GM19438 (cell line): ENCODE measurements around the gene SMC3.
"Not testable (repeated sequence)": the region's sequence is repeated elsewhere in the genome, so short reads cannot be mapped to it uniquely, and the experiment has no call there.

Experiments used
- ATAC-seq: cut with Tn5 transposase; IDR thresholded peaks from one replicate; pipeline ENCODE4 v1.9.1; 2021; ENCODE audit warnings: low read depth; ENCODE audit not compliant: unreplicated experiment

SMC3 gene

GRCh38 chr10:110567201-110568054, at the start of gene SMC3:
SMC3 (plus strand) TSS chr10:110567695; CDS start chr10:110567817, 122 bp downstream.
- ATAC-seq = peak; percentile 88

- no peak for ATAC-seq
Observed at GRCh38 chr10:110522365-110522988, 45.0 kb upstream of the SMC3 start.

DNA sequence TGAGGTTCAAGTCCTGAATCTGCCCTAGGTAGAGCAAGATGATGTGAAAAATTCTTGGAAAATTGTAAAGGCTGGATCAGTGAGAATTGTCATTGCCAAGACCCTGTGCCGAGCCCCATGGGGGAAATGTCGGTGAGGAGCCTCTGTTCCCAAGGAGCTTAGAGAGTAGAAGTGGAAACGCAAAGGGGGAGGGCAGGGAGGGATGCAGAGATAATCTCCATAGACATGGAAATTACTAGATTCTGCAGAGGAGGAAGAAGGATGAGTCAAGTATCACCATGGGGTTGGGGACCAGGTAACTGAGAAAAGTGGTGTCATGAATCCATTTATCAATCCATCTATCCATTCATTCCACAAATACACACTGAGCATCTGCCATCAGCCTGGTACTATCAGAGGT, 43.8 kb upstream of the SMC3 start:
- ATAC-seq = no peak

DNA sequence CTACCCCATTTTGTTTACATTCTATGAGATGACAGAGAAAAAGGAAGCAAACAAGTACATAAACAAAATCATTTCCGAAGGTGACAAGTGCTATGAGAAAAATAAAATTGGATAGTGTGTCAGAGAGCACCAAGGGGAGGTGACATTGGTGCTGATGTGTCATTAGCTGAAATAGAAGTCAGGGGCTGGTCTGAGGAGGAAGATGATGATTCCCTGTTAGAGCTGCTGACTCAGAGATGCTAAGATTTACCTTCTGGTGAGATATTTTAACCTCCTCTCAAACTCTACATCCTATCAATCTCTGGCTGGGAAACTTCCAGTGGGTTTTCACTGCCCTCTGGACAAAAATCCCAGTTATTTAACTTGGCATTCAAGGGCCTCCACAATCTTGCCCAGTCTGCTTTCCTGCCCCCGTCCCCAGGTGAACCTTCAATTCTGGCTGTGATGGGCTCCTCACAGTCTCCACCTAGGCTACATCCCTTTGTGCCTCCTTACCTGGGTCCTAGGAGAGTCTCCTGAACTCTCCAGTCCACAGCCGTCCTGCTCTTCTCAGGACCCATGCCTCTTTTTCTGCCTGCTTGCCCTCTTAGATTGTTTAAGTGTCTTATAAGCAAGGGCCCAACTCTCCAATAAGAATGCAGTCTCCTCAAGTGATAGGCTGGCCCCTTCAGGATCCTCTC, 43.2 kb upstream of the SMC3 start:
- ATAC-seq = no peak

DNA sequence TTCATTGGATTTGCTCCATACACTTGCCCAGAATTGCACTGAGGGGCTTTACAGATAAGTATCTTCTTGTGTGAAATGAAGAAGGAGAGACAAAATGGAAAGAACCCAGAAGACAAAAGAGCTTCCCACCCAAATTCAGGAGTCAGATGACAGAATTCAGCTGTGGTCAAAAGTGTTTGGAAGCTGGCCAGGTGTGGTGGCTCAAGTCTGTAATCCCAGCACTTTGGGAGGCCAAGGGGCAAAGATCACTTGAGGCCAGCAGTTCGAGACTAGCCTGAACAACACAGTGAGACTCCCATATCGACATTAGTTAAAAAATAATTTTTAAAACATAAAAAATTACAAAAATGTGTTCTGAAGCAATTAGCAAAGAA, 42.6 kb upstream of the SMC3 start:
- ATAC-seq = no peak

DNA sequence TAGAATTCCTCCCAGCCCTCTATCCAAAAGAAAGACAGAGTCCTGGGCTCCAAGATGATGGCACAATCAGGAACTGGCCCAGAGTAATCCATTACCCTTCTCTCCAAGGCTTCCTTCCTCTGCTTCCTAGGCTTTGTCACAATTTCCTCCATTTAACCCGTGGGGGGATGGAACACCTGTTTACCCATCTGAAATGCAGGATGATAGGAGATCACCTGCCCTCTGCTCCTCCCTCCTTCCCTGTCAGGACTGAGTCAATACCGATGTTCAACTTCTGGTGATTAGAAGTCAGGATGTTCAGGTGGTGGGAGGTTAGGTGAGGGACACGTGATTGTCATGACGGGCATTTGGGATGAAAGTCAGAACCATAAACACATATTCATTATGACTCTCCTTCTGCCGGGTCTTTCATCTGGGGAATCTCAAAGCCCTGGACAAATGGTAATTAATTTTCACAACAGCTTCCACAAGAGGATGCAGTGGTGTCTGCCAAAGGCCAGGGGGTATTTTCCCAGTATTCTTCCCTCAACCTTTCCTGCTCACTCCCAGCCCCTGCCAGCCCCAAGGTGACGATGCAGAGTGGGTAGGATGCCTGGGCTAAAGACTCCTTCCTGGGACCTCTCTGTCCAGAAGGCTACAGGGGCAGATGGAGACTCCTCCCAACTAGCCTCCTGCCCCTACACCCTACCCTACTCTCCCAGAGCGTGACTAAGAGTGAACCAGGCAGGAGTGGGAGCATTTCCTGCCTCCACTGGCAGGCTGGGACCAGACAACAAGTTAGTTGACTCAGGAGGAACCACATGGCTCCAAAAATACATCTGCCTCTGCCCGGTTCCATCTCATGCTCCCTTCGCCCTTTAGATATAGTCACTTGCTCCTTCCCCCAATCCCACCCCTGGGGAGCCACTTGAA, 41.9 kb upstream of the SMC3 start:
- ATAC-seq = no peak

- ATAC-seq = no peak
Observed at GRCh38 chr10:110527731-110528171, 39.7 kb upstream of the SMC3 start.

GRCh38 chr10:110528224-110528996, 39.1 kb upstream of the SMC3 start:
- ATAC-seq = peak; percentile 15

GRCh38 chr10:110528997-110529524, 38.4 kb upstream of the SMC3 start:
- ATAC-seq = peak; percentile 75

DNA sequence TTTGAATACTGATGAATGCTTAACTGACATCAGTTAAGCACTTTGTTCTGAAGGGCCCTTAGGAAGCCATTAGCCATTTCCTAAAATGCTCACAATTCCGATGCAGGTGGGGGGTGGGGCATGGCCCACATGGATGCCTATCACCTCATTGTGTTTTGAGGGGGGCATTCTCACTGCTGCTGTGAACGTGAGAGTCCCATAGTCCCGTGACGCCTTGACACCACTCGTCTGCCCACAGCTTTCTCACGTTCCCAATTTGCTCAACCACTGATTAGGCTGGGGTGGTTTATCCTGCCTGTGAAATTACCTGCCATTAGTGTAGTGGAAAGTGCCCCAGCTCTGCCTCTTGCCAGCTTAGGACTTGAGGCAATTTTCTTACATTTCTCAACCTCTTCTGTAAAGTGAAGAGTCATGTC, 37.9 kb upstream of the SMC3 start:
- ATAC-seq = no peak

GRCh38 chr10:110530131-110530831, 37.2 kb upstream of the SMC3 start:
- no peak for ATAC-seq

GRCh38 chr10:110531687-110532086, 35.8 kb upstream of the SMC3 start:
- ATAC-seq = no peak

DNA sequence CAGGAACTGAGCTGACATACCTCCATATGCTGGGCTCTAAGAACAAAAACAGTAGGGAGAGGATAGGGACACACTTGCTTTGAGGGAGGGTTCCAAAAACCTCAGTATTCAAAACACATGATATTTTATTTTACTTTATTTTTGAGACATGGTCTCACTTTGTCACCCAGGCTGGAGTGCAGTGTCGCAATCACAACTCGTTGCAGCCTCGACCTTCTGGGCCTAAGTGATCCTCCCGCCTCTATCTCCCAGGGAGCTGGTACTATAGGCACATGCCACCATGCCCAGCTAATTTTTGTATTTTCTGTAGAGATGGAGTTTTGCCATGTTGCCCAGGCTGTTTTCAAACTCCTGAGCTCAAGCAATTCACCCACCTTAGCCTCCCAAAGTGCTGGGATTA, 34.9 kb upstream of the SMC3 start:
- not testable (repeated sequence) for ATAC-seq

- ATAC-seq = no peak
Observed at GRCh38 chr10:110533149-110533548, 34.3 kb upstream of the SMC3 start.

GRCh38 chr10:110534571-110534970, 32.9 kb upstream of the SMC3 start:
- no peak for ATAC-seq

DNA sequence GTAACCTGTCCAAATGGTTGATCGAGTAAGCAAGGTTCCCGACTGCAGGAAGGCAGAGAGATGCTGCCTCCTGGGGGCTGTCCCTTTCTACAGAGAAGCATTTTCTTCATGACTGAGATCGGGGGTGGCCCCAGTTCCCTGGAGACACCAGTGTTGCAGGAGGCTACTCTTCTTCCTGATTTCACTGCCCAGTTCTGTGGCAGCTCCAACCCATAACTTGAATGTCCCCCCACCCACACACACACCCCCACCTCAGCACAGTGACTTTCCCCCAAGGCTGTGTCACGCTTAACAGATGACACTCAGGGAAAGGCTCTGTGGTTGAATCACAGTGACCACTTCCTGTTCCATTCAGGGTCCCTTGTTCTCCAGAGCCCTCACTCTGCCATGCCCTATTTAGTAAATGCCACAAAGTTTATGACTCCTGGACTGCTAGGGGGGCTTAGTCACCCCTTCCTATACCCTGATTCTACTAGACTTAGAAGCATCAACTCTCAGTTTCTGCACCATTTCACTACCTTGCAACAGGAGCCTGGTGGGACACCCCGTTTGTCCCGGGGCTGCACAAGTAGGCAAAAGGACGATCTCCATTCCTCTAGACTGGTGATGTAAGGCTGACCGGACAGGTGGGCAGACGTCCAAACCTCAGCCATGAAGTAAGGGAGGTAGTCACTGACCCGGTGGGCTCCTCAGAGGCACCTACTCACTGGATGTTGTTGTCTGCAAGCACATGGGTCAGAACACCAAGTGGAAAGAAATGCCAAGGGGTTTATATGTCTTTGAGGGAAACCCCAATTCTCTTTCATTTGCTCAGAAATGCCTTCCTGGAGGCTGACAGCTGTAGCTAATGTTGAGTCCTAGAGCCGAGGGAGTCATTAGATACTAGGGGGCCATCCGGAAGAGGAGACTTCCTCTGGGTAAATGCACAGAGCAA, 31.3 kb upstream of the SMC3 start:
- peak; percentile 88 for ATAC-seq

GRCh38 chr10:110539091-110539490, 28.4 kb upstream of the SMC3 start:
- ATAC-seq = no peak

DNA sequence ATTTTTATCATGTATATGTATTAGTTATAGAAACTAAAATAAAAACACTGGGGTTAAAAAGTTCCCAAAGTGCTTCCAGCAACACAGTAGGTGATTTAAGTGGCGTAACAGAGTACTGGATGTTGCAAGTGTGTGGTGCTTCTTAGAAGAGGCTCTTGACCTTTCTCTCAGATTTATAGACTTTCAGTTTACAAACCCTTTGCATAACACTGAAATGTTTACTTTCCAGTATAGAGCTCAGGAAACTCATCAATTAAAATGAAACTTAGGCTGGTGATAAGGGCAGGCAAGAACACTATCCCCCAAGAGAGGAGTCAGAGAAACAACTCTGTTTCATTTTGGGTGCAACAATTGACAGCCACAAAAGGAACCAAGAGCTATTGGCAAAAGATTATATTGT, 27.5 kb upstream of the SMC3 start:
- ATAC-seq = no peak
